Psoas muscle (tissue), 8 donors: ENCODE data around the gene DNAH2. TPM values are rescaled to one million over a fixed set of nuclear protein-coding genes. Genes with fewer than 3 reads are reported as not detected.
A peak's percentile ranks its signal among the peaks of the same experiment; 100 is the strongest.

Experiments used
- ATAC-seq, 4 donors: fragments of 200-7000 bp; cut with Tn5 transposase; one replicate each; pipeline ENCODE4 v1.9.1; 2020; ENCODE audit warnings: moderate library complexity in 3 of 4, mild to moderate bottlenecking in 2 of 4
- DNase-seq, 2 donors: peaks; one replicate each; pipeline ENCODE4 v3.0.0-alpha.2; 2020
- H3K27ac ChIP-seq: fragments of 200-600 bp; one replicate; pipeline ENCODE4 v1.8.0; 2022
- H3K27me3 ChIP-seq, 3 donors: fragments of 200-600 bp in 1 of 3; one replicate each; pipeline versions ENCODE4 v1.6.1 to v1.8.0; 2013 to 2022; ENCODE audit warnings: low read length in 2 of 3, mild to moderate bottlenecking in 2 of 3, moderate library complexity in 1 of 3; ENCODE audit not compliant: insufficient read depth in 3 of 3
- H3K36me3 ChIP-seq, 2 donors: fragments of 200-600 bp in 1 of 2; one replicate each; pipeline versions ENCODE4 v1.6.1 to v1.8.0; 2013 to 2022; ENCODE audit warnings: low read depth in 1 of 2, mild to moderate bottlenecking in 1 of 2, moderate library complexity in 1 of 2; ENCODE audit not compliant: insufficient read depth in 1 of 2
- H3K4me1 ChIP-seq: fragments of 200-600 bp; one replicate; pipeline ENCODE4 v1.8.0; 2022
- H3K4me3 ChIP-seq: fragments of 200-600 bp; one replicate; pipeline ENCODE4 v1.8.0; 2022; ENCODE audit warnings: mild to moderate bottlenecking
- H3K9me3 ChIP-seq: fragments of 200-600 bp; one replicate; pipeline ENCODE4 v1.8.0; 2022
- CTCF ChIP-seq: fragments of 200-600 bp; IDR thresholded peaks from one replicate; pipeline ENCODE4 v1.8.0; 2022; ENCODE audit warnings: antibody characterized with exemption
- WGBS, 3 donors: extraction: QIAGEN DNeasy Blood & Tissue Kit; methylation state at CpG; one replicate each; pipeline versions ENCODE4 v1.1.6 to v1.1.7; 2013; 5-methylcytosine and 5-hydroxymethylcytosine counted together
- intact Hi-C, 2 donors: fragments of 100-400 bp; cut with DNase I; formaldehyde crosslinking; loops; one replicate each; pipeline versions ENCODE4 v1.11.0 to v1.14.2; 2022
- polyA plus RNA-seq, 3 donors: library from polyadenylated mRNA; stranded (reverse); fragments of 200-250 nt; gene quantifications; one replicate each; pipeline ENCODE4 v1.2.3, GENCODE V29; 2013
- total RNA-seq, 4 donors: library from RNA; stranded (reverse); fragmentation: NEBNext Ultra II Directional in 2 of 4; extraction: Animal tissue kit (Norgen Biotek cat#: 25700) in 2 of 4; gene quantifications; one replicate each; pipeline versions ENCODE4 v1.2.1 to v1.2.4, GENCODE V29; 2021 to 2023
- donor health status: healthy with polysubstance abuse.
- donor health status: DM: no; HTN: no; CAD: no; lungs with moderate emphysema.
- donor health status: Bipolar disorder and iron deficiency.
- donor health status: healthy.
- donor health status: DM: yes; HTN: yes; CAD: no.
- donor health status: DM: no; HTN: no; CAD: no.
- donor health status: DM: no; HTN: no; CAD: no.
- donor health status: DM: yes; HTN: yes; CAD: no.

DNAH2 gene
- total and polyA plus RNA-seq, 7 donors = 0.01 to 0.10 (median 0.06) TPM

GRCh38 chr17:7843257-7843535, 125.7 kb downstream of the DNAH2 start:
- DNase-seq = no peak
- Histone ChIP-seq H3K27me3 (no peaks in the 10 kb centered on the region), H3K4me1 (peaks cover 43% of the 10 kb centered on the region), H3K27ac (peak overlapping the region; percentile 99), H3K36me3 (peaks cover 2 to 40% of the 10 kb centered on the region in 2 donors), H3K4me3 (peak overlapping the region; percentile 81), H3K9me3 (no peaks in the 10 kb centered on the region)
- no peak for TF ChIP-seq CTCF
- intact Hi-C loops = loop anchor here (1.0 to 10.0 kb wide), 3 partner anchors 14 to 361 kb away; partner anchors contain the start of genes NAA38 (in 1 of the 2), POLR2A (in 1 of the 2), SAT2 (in 1 of the 2) and SLC35G6 (in 1 of the 2)
- 0 to 1% (median 0%) methylated on average over 17 of the region's 17 CpGs for WGBS, 3 donors
- ATAC-seq = no peak

DNA sequence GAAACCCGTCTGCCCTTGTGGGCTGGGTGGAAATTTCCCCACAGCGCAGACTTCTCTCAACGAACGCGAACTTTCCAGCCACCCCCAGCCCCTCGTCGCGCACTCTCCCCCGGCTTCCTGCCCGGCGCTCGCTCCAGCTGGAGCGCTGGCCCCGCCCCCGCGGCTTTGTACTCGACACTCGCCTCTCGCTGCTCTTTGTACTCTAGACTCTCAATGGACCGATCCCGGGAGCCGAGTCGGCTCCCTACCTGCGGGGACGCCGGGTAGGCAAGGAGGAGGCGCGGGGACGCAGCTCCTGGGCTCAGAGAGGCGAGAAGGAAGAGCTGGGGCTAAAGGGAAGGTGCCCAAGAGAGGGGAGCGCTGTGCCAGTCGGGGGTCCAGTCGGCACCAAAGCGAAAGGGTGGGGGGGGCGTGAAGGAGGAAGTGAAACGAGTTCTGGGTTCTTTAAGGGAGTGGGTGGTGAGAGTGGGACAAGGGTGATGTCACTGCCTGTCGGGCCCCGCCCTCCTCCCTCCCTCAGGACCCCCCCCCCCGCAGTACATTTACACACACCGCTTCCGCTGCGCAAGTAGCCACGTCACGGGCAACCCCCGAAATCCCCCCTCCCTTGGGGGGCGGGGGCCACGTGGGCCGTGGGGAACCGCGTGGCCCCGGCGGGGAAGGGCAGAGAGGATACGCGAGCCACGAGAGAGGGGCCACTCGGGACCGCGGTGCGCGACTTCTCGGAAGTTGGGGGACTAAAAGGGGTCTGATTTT, 126.2 kb downstream of the DNAH2 start:
- H3K36me3 ChIP-seq = peaks cover 2 to 43% of the 10 kb centered on the region in 2 donors
- H3K4me1 ChIP-seq = peaks cover 41% of the 10 kb centered on the region
- no peaks in the 10 kb centered on the region for H3K27me3 ChIP-seq
- no peak for TF ChIP-seq CTCF
- ATAC-seq (peak; percentile 21 to 40 (median 27)), DNase-seq (peak; percentile 85 to 88)
- 0 to 1% (median 0%) methylated on average over 51 to 61 of the region's 61 CpGs for WGBS, 3 donors
- intact Hi-C loops = loop anchor here (1.0 to 10.0 kb wide), 3 partner anchors 14 to 361 kb away; partner anchors contain the start of genes NAA38 (in 1 of the 2), POLR2A (in 1 of the 2), SAT2 (in 1 of the 2) and SLC35G6 (in 1 of the 2)
- peak overlapping the region; percentile 99 for H3K27ac ChIP-seq
- H3K9me3 ChIP-seq = no peaks in the 10 kb centered on the region
- peak overlapping the region; percentile 81 for H3K4me3 ChIP-seq

GRCh38 chr17:7844292-7845154, 127.0 kb downstream of the DNAH2 start:
- Histone ChIP-seq H3K36me3 (peaks cover 7 to 51% of the 10 kb centered on the region in 2 donors), H3K4me1 (peaks cover 33% of the 10 kb centered on the region), H3K27me3 (no peaks in the 10 kb centered on the region), H3K9me3 (no peaks in the 10 kb centered on the region), H3K4me3 (peak overlapping the region; percentile 81), H3K27ac (peak overlapping the region; percentile 99)
- 0% methylated on average over 58 to 71 of the region's 71 CpGs for WGBS, 3 donors
- TF ChIP-seq CTCF = no peak
- ATAC-seq (peak; percentile 64 to 70 (median 66)), DNase-seq (peak; percentile 90 to 94)
- intact Hi-C loops = loop anchor here (5.0 to 10.0 kb wide), 2 partner anchors 220 to 362 kb away; partner anchors contain the start of genes POLR2A (in 1 of the 2), SAT2 (in 1 of the 2) and SLC35G6 (in 1 of the 2)

DNA sequence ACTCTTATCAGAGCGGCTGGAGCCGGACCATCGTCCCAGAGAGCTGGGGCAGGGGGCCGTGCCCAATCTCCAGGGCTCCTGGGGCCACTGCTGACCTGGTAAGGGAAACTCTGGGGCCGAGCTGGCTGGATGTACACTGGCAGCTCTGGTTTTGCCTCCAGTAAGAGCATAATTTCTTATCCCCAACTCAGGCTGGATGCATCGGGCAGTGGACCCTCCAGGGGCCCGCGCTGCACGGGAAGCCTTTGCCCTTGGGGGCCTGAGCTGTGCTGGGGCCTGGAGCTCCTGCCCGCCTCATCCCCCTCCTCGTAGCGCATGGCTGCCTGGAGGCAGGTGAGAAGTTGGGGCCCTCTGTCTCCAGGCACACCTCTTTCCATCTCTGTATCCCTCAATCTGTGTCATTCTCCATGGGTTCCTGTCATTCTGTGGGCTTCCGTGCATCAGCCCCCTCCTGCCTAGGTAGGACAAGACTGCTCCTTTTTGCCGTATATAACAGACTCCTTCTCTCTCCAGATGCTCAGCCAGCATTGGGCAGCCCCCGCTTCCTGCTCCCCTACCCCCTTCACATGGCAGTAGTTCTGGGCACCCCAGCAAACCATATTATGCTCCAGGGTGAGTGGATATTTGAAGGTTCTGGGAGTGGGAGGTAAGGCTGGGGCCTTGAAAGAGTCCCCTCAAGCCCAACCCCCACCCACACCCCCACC, 128.0 kb downstream of the DNAH2 start:
- ATAC-seq (no peak), DNase-seq (no peak)
- intact Hi-C loops = loop anchor here in 1 of 2 donors (10.0 kb wide), 1 partner anchor 221 kb away; the partner anchor contains the start of gene SAT2
- peaks cover 7 to 54% of the 10 kb centered on the region in 2 donors for H3K36me3 ChIP-seq
- peak overlapping the region; percentile 81 for H3K4me3 ChIP-seq
- no peaks in the 10 kb centered on the region for H3K9me3 ChIP-seq
- no peak for TF ChIP-seq CTCF
- peak overlapping the region; percentile 99 for H3K27ac ChIP-seq
- H3K27me3 ChIP-seq = no peaks in the 10 kb centered on the region
- WGBS, 3 donors = 66 to 70% (median 69%) methylated on average over 15 of the region's 15 CpGs
- peaks cover 23% of the 10 kb centered on the region for H3K4me1 ChIP-seq
